ENCODE data around the gene EFHC1.

DNA sequence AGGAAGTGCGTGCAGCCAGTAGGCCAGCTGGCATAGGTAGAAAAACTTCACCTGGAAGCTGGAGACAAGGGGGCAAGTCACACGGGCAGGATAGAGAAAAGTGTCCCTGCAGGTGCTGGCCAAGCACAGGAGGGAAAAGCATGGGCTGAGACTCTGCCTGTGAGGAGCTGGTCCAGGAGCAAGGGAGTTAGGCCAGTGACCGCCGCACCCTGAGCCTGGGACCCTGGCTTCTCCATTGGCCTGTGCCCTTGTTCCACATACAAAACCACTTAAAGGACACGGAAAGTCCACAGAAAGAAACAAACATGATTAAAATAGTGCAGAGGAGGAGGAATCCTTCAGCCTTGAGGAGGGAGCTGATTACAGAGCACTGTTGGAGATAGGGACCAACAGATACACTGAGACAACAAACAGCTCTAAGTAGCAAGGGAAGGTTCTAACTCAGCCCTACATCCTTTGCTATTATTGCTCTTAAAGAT lies 88.2 kb downstream of the EFHC1 start:
- TF ChIP-seq, protein P1, sequence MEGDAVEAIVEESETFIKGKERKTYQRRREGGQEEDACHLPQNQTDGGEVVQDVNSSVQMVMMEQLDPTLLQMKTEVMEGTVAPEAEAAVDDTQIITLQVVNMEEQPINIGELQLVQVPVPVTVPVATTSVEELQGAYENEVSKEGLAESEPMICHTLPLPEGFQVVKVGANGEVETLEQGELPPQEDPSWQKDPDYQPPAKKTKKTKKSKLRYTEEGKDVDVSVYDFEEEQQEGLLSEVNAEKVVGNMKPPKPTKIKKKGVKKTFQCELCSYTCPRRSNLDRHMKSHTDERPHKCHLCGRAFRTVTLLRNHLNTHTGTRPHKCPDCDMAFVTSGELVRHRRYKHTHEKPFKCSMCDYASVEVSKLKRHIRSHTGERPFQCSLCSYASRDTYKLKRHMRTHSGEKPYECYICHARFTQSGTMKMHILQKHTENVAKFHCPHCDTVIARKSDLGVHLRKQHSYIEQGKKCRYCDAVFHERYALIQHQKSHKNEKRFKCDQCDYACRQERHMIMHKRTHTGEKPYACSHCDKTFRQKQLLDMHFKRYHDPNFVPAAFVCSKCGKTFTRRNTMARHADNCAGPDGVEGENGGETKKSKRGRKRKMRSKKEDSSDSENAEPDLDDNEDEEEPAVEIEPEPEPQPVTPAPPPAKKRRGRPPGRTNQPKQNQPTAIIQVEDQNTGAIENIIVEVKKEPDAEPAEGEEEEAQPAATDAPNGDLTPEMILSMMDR (IDR thresholded peaks at IDR 0.05; ENCODE audit: low read depth, low read length, poor library complexity, severe bottlenecking): no peak
- TF ChIP-seq EZH2phosphoT487 (IDR thresholded peaks at IDR 0.05; ENCODE audit: borderline replicate concordance, low read length): no peak

Data from DOHH2 (cell line).